K562 (cell line): ENCODE results near the gene SEH1L. TPM values are rescaled to one million over a fixed set of nuclear protein-coding genes. Genes with fewer than 3 reads are reported as not detected.

Experiments
- ATAC-seq: fragments of 200-7000 bp; cut with Tn5 transposase; 3 replicates; pipeline ENCODE4 v1.9.1; 2020; ENCODE audit warnings: moderate library complexity
- BruUV-seq: library from RNA; stranded (reverse); fragments of 400-500 nt; replicated peaks from 2 replicates; lab custom pipeline; 2021; lab: Mats Ljungman, UMichigan
- CTCF ChIA-PET: fragments of 300-600 bp; formaldehyde crosslinking; extraction: SDS; loops from one replicate; lab custom pipeline; 2021; ENCODE audit warnings: low intra/inter-chr PET ratio; lab: Yijun Ruan, JAX
- POLR2A ChIA-PET: fragments of 300-600, 350-650 bp; sonication (Branson Sonifier 250); formaldehyde crosslinking; extraction: SDS; loops from one replicate; lab custom pipeline; 2021; ENCODE audit warnings: antibody characterized with exemption, inconsistent platforms; lab: Yijun Ruan, JAX
- DNase-seq, 4 experiments: peaks; one replicate each; pipeline versions ENCODE4 v3.0.0 to v3.0.0-alpha.2; 2011 to 2018; ENCODE audit warnings: low spot score in 3 of 4, mixed read lengths in 3 of 4; ENCODE audit errors: extremely low read depth in 1 of 4
- FAIRE-seq: peaks from 2 replicates; lab custom pipeline; 2011; peaks lifted over from hg19 to GRCh38; lab: Jason Lieb, UNC
- H2AFZ ChIP-seq: 2 replicates; pipeline ENCODE4 v1.6.0; 2011; ENCODE audit warnings: low read depth, low read length, control low read depth, inconsistent platforms
- H3K27ac ChIP-seq: fragments of 200-600 bp; 3 replicates; pipeline ENCODE4 v1.8.0; 2011; ENCODE audit warnings: low read depth, mild to moderate bottlenecking, control low read depth, inconsistent platforms, low read length, moderate library complexity, mixed read lengths; ENCODE audit errors: extremely low read depth
- H3K27me3 ChIP-seq, 2 experiments: fragments of 300-600 bp in 1 of 2; 2 replicates in 1 of 2; 3 replicates in 1 of 2; pipeline versions ENCODE4 v1.6.0 to v1.8.0; 2011; ENCODE audit warnings: inconsistent platforms in 2 of 2, low read length in 2 of 2, mild to moderate bottlenecking in 1 of 2, mixed read lengths in 1 of 2, moderate library complexity in 1 of 2; ENCODE audit not compliant: control insufficient read depth in 2 of 2, insufficient read depth in 2 of 2
- H3K36me3 ChIP-seq: fragments of 300-600 bp; 3 replicates; pipeline ENCODE4 v1.8.0; 2011; ENCODE audit warnings: mild to moderate bottlenecking, low read length, inconsistent platforms; ENCODE audit not compliant: control insufficient read depth, insufficient read depth
- H3K4me1 ChIP-seq, 2 experiments: fragments of 200-600 bp in 1 of 2; replicated peaks in 1 of 2; 2 replicates in 1 of 2; 3 replicates in 1 of 2; pipeline versions ENCODE4 v1.5.1 to v1.8.0; 2011; ENCODE audit warnings: inconsistent platforms in 2 of 2, low read length in 2 of 2, mild to moderate bottlenecking in 1 of 2, mixed read lengths in 1 of 2, moderate library complexity in 1 of 2; ENCODE audit not compliant: control insufficient read depth in 2 of 2, insufficient read depth in 2 of 2
- H3K4me2 ChIP-seq: 2 replicates; pipeline ENCODE4 v1.6.1; 2011; ENCODE audit warnings: low read length, control low read depth, inconsistent platforms, mixed read lengths; ENCODE audit not compliant: insufficient read depth
- H3K4me3 ChIP-seq: fragments of 200-600 bp; sonication (generic), shearing (Covaris generic); 2 replicates; pipeline ENCODE4 v1.5.1; 2016; ENCODE audit warnings: control low read depth, inconsistent platforms
- H3K79me2 ChIP-seq: fragments of 200-600 bp; 3 replicates; pipeline ENCODE4 v1.8.0; 2011; ENCODE audit warnings: low read length, inconsistent platforms; ENCODE audit not compliant: control insufficient read depth, insufficient read depth
- H3K9ac ChIP-seq, 2 experiments: 2 replicates each; pipeline versions ENCODE4 v1.6.0 to v1.6.1; 2011; ENCODE audit warnings: low read depth in 2 of 2, low read length in 2 of 2, control low read depth in 1 of 2, inconsistent platforms in 1 of 2, mild to moderate bottlenecking in 1 of 2, mixed read lengths in 1 of 2; ENCODE audit not compliant: insufficient read depth in 1 of 2
- H3K9me1 ChIP-seq: one replicate; pipeline ENCODE4 v1.6.0; 2011; ENCODE audit warnings: inconsistent platforms, mild to moderate bottlenecking, low read length, moderate library complexity; ENCODE audit not compliant: control insufficient read depth, insufficient read depth
- H3K9me3 ChIP-seq: replicated peaks from 2 replicates; pipeline ENCODE4 v1.5.1; 2011; ENCODE audit warnings: low read depth, low read length, inconsistent platforms; ENCODE audit not compliant: control insufficient read depth, insufficient read depth
- H4K20me1 ChIP-seq: replicated peaks from 2 replicates; pipeline ENCODE4 v1.6.1; 2011; ENCODE audit warnings: low read length, inconsistent platforms, mixed read lengths; ENCODE audit not compliant: control insufficient read depth, insufficient read depth
- CCAR2 ChIP-seq: fragments of 200-400 bp; formaldehyde crosslinking; IDR thresholded peaks from 2 replicates; pipeline ENCODE4 v1.6.1; 2017; ENCODE audit warnings: mild to moderate bottlenecking, low read depth, low read length
- CXXC5 ChIP-seq: fragments of 250-450 bp; sonication (Bioruptor Pico); IDR thresholded peaks from 2 replicates; pipeline ENCODE4 v1.8.0; 2022; ENCODE audit warnings: inconsistent platforms, mild to moderate bottlenecking, moderate library complexity
- FOSL1 ChIP-seq: fragments of 200-800 bp; sonication (Bioruptor generic); conservative IDR thresholded peaks from 2 replicates; pipeline ENCODE4 v1.6.1; 2016; ENCODE audit warnings: missing genetic modification characterization, missing compliant biosample characterization
- MYC ChIP-seq, 2 experiments: fragments of 250-450 bp in 1 of 2; sonication (Bioruptor Pico) in 1 of 2; IDR thresholded peaks; 2 replicates each; pipeline versions ENCODE4 v1.5.1 to v1.6.1; 2012 to 2021; ENCODE audit warnings: low read depth in 2 of 2, borderline replicate concordance in 1 of 2, improper control_type of control experiment in 1 of 2, low read length in 1 of 2, mild to moderate bottlenecking in 1 of 2, moderate library complexity in 1 of 2
- NFIC ChIP-seq: fragments of 450-650 bp; IDR thresholded peaks from 2 replicates; pipeline ENCODE4 v1.6.1; 2017; ENCODE audit warnings: mild to moderate bottlenecking, inconsistent platforms
- NRF1 ChIP-seq, 2 experiments: fragments of 450-650 bp; IDR thresholded peaks in 1 of 2; conservative IDR thresholded peaks in 1 of 2; 2 replicates each; pipeline ENCODE4 v1.6.1; 2014; ENCODE audit warnings: mild to moderate bottlenecking in 2 of 2
- PATZ1 ChIP-seq: fragments of 250-450 bp; sonication (Bioruptor Pico); IDR thresholded peaks from 2 replicates; pipeline ENCODE4 v1.5.0; 2020; ENCODE audit warnings: mild to moderate bottlenecking, borderline replicate concordance
- ZBTB5 ChIP-seq: fragments of 450-650 bp; IDR thresholded peaks from 2 replicates; pipeline ENCODE4 v1.6.1; 2017; ENCODE audit warnings: antibody characterized with exemption
- WGBS: fragments of 100-300 bp; shearing (Covaris generic); methylation state at CpG from one replicate; pipeline ENCODE4 v1.1.6; 2016; ENCODE audit warnings: low coverage, mixed read lengths; ENCODE audit not compliant: insufficient coverage; ENCODE audit errors: missing lambda C conversion rate; 5-methylcytosine and 5-hydroxymethylcytosine counted together
- in situ Hi-C: fragments of 300-500 bp; cut with MboI; formaldehyde crosslinking; loops from 4 replicates; pipeline ENCODE4 v1.15.0; 2018; ENCODE audit warnings: inconsistent platforms, mixed read lengths
- intact Hi-C: fragments of 100-400 bp; cut with micrococcal nuclease; formaldehyde crosslinking; loops from 2 replicates; pipeline ENCODE4 v1.14.2; 2022
- polyA plus RNA-seq, 8 experiments: library from polyadenylated mRNA; depleted of rRNA in 4 of 8; stranded (reverse) in 5 of 8; unstranded in 3 of 8; fragments of >200 nt; fragmentation: Nextera tagmentation in 2 of 8; fragmentation: Illumina TruSeq in 1 of 8; extraction: Ambion mirVana in 2 of 8; extraction: Trizol in 1 of 8; gene quantifications; 2 replicates each; pipeline versions ENCODE4 v1.2.1 to v1.2.3, GENCODE V29; 2011 to 2014; ENCODE audit warnings: inconsistent platforms in 1 of 8, missing spikeins in 1 of 8
- total RNA-seq, 7 experiments: library from RNA; depleted of rRNA in 6 of 7; stranded (reverse); fragments of >200 nt in 6 of 7; fragmentation: Illumina TruSeq in 2 of 7; extraction: Trizol in 2 of 7; gene quantifications; 2 replicates each; pipeline versions ENCODE4 v1.2.1 to v1.2.3, GENCODE V29; 2011 to 2021; ENCODE audit warnings: low replicate concordance in 1 of 7

The SEH1L gene
- total and polyA plus RNA-seq, 9 of the 15 experiments (the other 6 are each of a cell fraction or from before 2014, with no cell fraction given): 62.2 to 180 (median 108) TPM

- TF ChIP-seq CCAR2 (no peak), NFIC (peak; percentile 66), PATZ1 (no peak), ZBTB5 (no peak), FOSL1 (tag) (0 out of 2 replicates have a peak, but pooled peaks have one; percentile 23), MYC (IDR thresholded peaks at IDR 0.05; ENCODE audit: low read depth, low read length) (peak; percentile 24; the same call in 1 of the 2 replicates), MYC (CRISPR knock-in tag; IDR thresholded peaks at IDR 0.05; ENCODE audit: borderline replicate concordance, low read depth) (no peak), NRF1 (conservative IDR thresholded peaks at IDR 0.05 in 1 of 2, IDR thresholded peaks at IDR 0.05 in 1 of 2) (peak; percentile 31 to 49; a peak in 1 of 4 replicates), CXXC5 (CRISPR knock-in tag) (no peak)
- TF ChIP-seq, all 486 proteins: peak for 4
- Histone ChIP-seq H3K36me3 (peaks cover 84% of the 10 kb centered on the region), H3K9me1 (no peaks in the 10 kb centered on the region), H3K27me3 (no peaks in the 10 kb centered on the region), H3K4me3 (no peak overlapping the region), H3K4me1 (peaks cover 0 to 17% of the 10 kb centered on the region in 2 experiments; a peak in 4 of 5 replicates), H3K9ac (no peak overlapping the region), H3K27ac (peak overlapping the region; percentile 45; the same call in 2 of the 3 replicates), H3K4me2 (no peak overlapping the region), H4K20me1 (no peaks in the 10 kb centered on the region), H3K79me2 (peaks cover 62% of the 10 kb centered on the region), H3K9me3 (no peaks in the 10 kb centered on the region), H2AFZ (no peak overlapping the region)
- in situ Hi-C loops: no loop called here
- DNase-seq: no peak
- no TSS peak for BruUV-seq
- no peak for FAIRE-seq
- intact Hi-C loops: no loop called here
- ChIA-PET CTCF (no interaction called here), POLR2A (interaction anchor here (0.9 to 1.2 kb wide), 3 partner anchors 9 to 223 kb away, joined by 3 to 4 read pairs (median 3); no protein-coding TSS in a partner anchor)
- ATAC-seq: peak; percentile 52
- WGBS: 53% methylated on average over 6 of the region's 6 CpGs
Observed at GRCh38 chr18:12960853-12961397, 13.1 kb downstream of the SEH1L start.
